Measurements from ENCODE around the gene PABPN1. TPM values are rescaled to one million over a fixed set of nuclear protein-coding genes. Genes with fewer than 3 reads are reported as not detected.

The PABPN1 gene
- polyA plus RNA-seq, 3 donors = 54.4 to 356 (median 64.6) TPM

- Histone ChIP-seq H3K4me1 (ENCODE audit: control insufficient read depth in 1 of 2, insufficient read depth in 2 of 2, low read length in 2 of 2) (peaks cover 12 to 13% of the 10 kb centered on the region in 2 donors), H3K27me3 (ENCODE audit: control insufficient read depth in 2 of 2, insufficient read depth in 2 of 2, low read length in 2 of 2) (no peaks in the 10 kb centered on the region), H3K4me3 (replicated peaks in 1 of 3; ENCODE audit: low read depth in 2 of 3, low read length in 3 of 3) (no peak overlapping the region), H3K9me3 (replicated peaks in 1 of 2; ENCODE audit: control insufficient read depth in 1 of 2, insufficient read depth in 1 of 2, low read length in 2 of 2) (no peaks in the 10 kb centered on the region), H3K79me2 (ENCODE audit: insufficient read depth, low read length) (peaks cover 24% of the 10 kb centered on the region), H3K27ac (ENCODE audit: low read depth in 1 of 2, low read length in 2 of 2) (no peak overlapping the region), H4K20me1 (ENCODE audit: insufficient read depth, low read length) (peaks cover 24% of the 10 kb centered on the region), H3K4me2 (replicated peaks; ENCODE audit: extremely low read depth, low read length, poor library complexity, severe bottlenecking) (no peak overlapping the region), H3K36me3 (replicated peaks in 1 of 2; ENCODE audit: control insufficient read depth in 1 of 2, insufficient read depth in 2 of 2, low read length in 2 of 2) (peaks cover 27 to 37% of the 10 kb centered on the region in 2 donors), H3K9ac (ENCODE audit: insufficient read depth, low read length, poor library complexity, severe bottlenecking) (no peak overlapping the region), H2AFZ (ENCODE audit: insufficient read depth, low read depth, low read length, poor library complexity, severe bottlenecking) (no peak overlapping the region)
- H3K27me3 Mint-ChIP-seq (ENCODE audit: low read depth in 3 of 3) = peaks cover 0 to 3% (median 0%) of the 10 kb centered on the region in 3 donors
- DNase-seq = no peak
- peaks cover 13% of the 10 kb centered on the region for H3K4me1 Mint-ChIP-seq
- peaks cover 33 to 36% of the 10 kb centered on the region in 2 donors for H3K36me3 Mint-ChIP-seq
- TF ChIP-seq CTCF (IDR thresholded peaks at IDR 0.05) = no peak
- no peak overlapping the region for H3K4me3 Mint-ChIP-seq
- intact Hi-C loops (cut with micrococcal nuclease) = loop anchor here in 1 of 2 donors (10.0 kb wide), 2 partner anchors 138 to 238 kb away; partner anchors contain the start of genes AP1G2 and NGDN
- WGBS (ENCODE audit: insufficient coverage) = 90% methylated on average over 5 of the region's 13 CpGs
- H3K9me3 Mint-ChIP-seq = no peaks in the 10 kb centered on the region
- H3K27ac Mint-ChIP-seq = peak overlapping the region in 2 of 7 donors; percentile 37 to 53
These were observed 5.5 kb downstream of the PABPN1 start for GRCh38 chr14:23326491-23327332.

GRCh38 chr14:23327947-23328744, 6.9 kb downstream of the PABPN1 start:
- Histone ChIP-seq H3K9ac (ENCODE audit: insufficient read depth, low read length, poor library complexity, severe bottlenecking) (no peak overlapping the region), H3K9me3 (replicated peaks in 1 of 2; ENCODE audit: control insufficient read depth in 1 of 2, insufficient read depth in 1 of 2, low read length in 2 of 2) (no peaks in the 10 kb centered on the region), H3K79me2 (ENCODE audit: insufficient read depth, low read length) (peaks cover 10% of the 10 kb centered on the region), H4K20me1 (ENCODE audit: insufficient read depth, low read length) (peaks cover 16% of the 10 kb centered on the region), H3K27me3 (ENCODE audit: control insufficient read depth in 2 of 2, insufficient read depth in 2 of 2, low read length in 2 of 2) (no peaks in the 10 kb centered on the region), H3K27ac (ENCODE audit: low read depth in 1 of 2, low read length in 2 of 2) (no peak overlapping the region), H3K4me2 (replicated peaks; ENCODE audit: extremely low read depth, low read length, poor library complexity, severe bottlenecking) (no peak overlapping the region), H3K36me3 (replicated peaks in 1 of 2; ENCODE audit: control insufficient read depth in 1 of 2, insufficient read depth in 2 of 2, low read length in 2 of 2) (peaks cover 24 to 32% of the 10 kb centered on the region in 2 donors), H2AFZ (ENCODE audit: insufficient read depth, low read depth, low read length, poor library complexity, severe bottlenecking) (no peak overlapping the region), H3K4me3 (replicated peaks in 1 of 3; ENCODE audit: low read depth in 2 of 3, low read length in 3 of 3) (no peak overlapping the region), H3K4me1 (ENCODE audit: control insufficient read depth in 1 of 2, insufficient read depth in 2 of 2, low read length in 2 of 2) (peaks cover under 1% of the 10 kb centered on the region in 2 donors)
- peak; percentile 89 for TF ChIP-seq CTCF (IDR thresholded peaks at IDR 0.05)
- WGBS (ENCODE audit: insufficient coverage) = 46% methylated on average over 2 of the region's 4 CpGs
- Mint-ChIP-seq H3K27ac (no peak overlapping the region), H3K27me3 (ENCODE audit: low read depth in 3 of 3) (peaks cover 0 to 6% (median 3%) of the 10 kb centered on the region in 3 donors), H3K9me3 (no peaks in the 10 kb centered on the region), H3K4me3 (no peak overlapping the region), H3K4me1 (peaks cover 2% of the 10 kb centered on the region), H3K36me3 (peaks cover 28 to 31% of the 10 kb centered on the region in 2 donors)
- intact Hi-C loops (cut with micrococcal nuclease) = loop anchor here in 1 of 2 donors (10.0 kb wide), 2 partner anchors 137 to 237 kb away; partner anchors contain the start of genes AP1G2 and NGDN
- peak; percentile 55 to 77 (median 74) for DNase-seq
